ENCODE data around the gene ARL16.
A peak's percentile ranks its signal among the peaks of the same experiment; 100 is the strongest.

ARL16 gene

GRCh38 chr17:81638683-81639082, 44.9 kb downstream of the ARL16 start:
- DNase-seq = no peak

- DNase-seq = peak; percentile 53 to 84
Measured at GRCh38 chr17:81636505-81637288, 46.9 kb downstream of the ARL16 start, which contains the start of the genes NPLOC4 and TSPAN10. TSS of gene NPLOC4 (minus strand) at chr17:81637112. CDS start at chr17:81636930, 182 bp downstream. TSS of gene TSPAN10 (plus strand) at chr17:81637196. CDS start at chr17:81642413, 5,217 bp downstream.

DNA sequence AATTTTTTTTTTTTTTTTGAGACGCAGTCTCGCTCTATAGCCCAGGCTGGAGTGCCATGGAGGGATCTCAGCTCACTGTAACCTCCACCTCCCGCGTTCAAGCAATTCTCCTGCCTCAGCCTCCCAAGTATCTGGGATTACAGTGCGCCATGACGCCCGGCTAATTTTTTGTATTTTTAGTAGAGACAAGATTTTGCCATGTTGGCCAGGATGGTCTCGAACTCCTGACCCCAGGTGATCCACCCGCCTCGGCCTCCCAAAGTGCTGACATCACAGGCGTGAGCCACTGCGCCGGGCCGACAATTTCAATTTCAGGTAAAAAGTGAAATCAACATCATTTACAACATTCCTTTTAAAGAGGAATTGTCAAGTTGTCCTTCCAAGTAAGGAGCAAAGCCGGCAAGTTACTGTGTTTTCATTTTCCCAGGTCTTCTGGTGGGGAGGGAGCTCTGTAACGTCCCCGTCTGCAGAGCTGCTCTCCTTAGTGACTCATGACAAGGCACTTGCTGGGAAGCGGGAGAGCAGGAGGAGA, 47.6 kb downstream of the ARL16 start:
- DNase-seq = no peak

- no peak for DNase-seq
Measured at GRCh38 chr17:81635431-81635830, 48.2 kb downstream of the ARL16 start.

DNA sequence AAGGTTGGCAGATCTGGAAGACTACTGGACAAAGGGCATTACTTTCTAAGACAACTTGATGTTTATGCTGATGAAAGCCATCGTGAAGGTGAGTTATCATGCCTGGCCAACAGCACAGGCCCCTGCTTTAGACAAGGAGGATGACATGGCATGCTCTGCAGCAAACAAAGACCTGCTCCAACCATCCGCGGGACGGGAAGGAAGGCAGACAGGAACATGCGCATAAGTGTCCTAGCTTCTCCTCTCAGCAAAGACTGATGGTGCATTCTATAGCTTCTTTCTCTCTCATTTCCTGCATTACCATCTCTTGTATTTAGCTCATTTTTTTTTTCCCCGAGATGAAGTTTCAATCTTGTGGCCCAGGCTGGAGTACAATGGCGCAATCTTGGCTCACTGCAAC, 52.1 kb downstream of the ARL16 start:
- no peak for DNase-seq
